Smooth muscle cell (in vitro differentiated cells): ENCODE results near the gene SEC22A. TPM values are rescaled to one million over a fixed set of nuclear protein-coding genes. Genes with fewer than 3 reads are reported as not detected.

ENCODE experiments used
- DNase-seq: peaks from one replicate; lab custom pipeline; 2025; ENCODE audit not compliant: unreplicated experiment; lab: John Stamatoyannopoulos, UW
- H2AFZ ChIP-seq: fragments of 200-600 bp; sonication (generic); 2 replicates; pipeline ENCODE4 v1.6.0; 2016; ENCODE audit warnings: antibody characterized with exemption, low read depth, mild to moderate bottlenecking
- H3F3A ChIP-seq: fragments of 200-600 bp; sonication (generic); 2 replicates; pipeline ENCODE4 v1.6.0; 2017; ENCODE audit warnings: antibody characterized with exemption, low read depth
- H3K27ac ChIP-seq: fragments of 200-600 bp; sonication (generic); 2 replicates; pipeline ENCODE4 v1.5.1; 2016; ENCODE audit warnings: low read depth, mild to moderate bottlenecking
- H3K27me3 ChIP-seq: fragments of 200-600 bp; sonication (generic); 2 replicates; pipeline ENCODE4 v1.6.1; 2016; ENCODE audit warnings: low read depth, mild to moderate bottlenecking
- H3K36me3 ChIP-seq: fragments of 200-600 bp; sonication (generic); 2 replicates; pipeline ENCODE4 v1.5.1; 2016; ENCODE audit warnings: low read depth
- H3K4me1 ChIP-seq: fragments of 200-600 bp; sonication (generic); 2 replicates; pipeline ENCODE4 v1.5.1; 2016; ENCODE audit warnings: low read depth
- H3K4me2 ChIP-seq: fragments of 200-600 bp; sonication (generic); 2 replicates; pipeline ENCODE4 v1.6.0; 2016; ENCODE audit warnings: mild to moderate bottlenecking
- H3K4me3 ChIP-seq: fragments of 200-600 bp; sonication (generic); 2 replicates; pipeline ENCODE4 v1.5.1; 2016; ENCODE audit warnings: mild to moderate bottlenecking
- H3K79me2 ChIP-seq: fragments of 200-600 bp; sonication (generic); 2 replicates; pipeline ENCODE4 v1.6.0; 2016; ENCODE audit warnings: low read depth, mild to moderate bottlenecking
- H3K9ac ChIP-seq: fragments of 200-600 bp; sonication (generic); 2 replicates; pipeline ENCODE4 v1.6.0; 2016; ENCODE audit warnings: low read depth
- H3K9me3 ChIP-seq: fragments of 200-600 bp; sonication (generic); replicated peaks from 2 replicates; pipeline ENCODE4 v1.5.1; 2016; ENCODE audit warnings: low read depth
- H4K20me1 ChIP-seq: fragments of 200-600 bp; sonication (generic); 2 replicates; pipeline ENCODE4 v1.6.0; 2016; ENCODE audit warnings: low read depth
- WGBS: methylation state at CpG from one replicate; pipeline ENCODE4 v1.1.7; 2016; ENCODE audit warnings: low lambda C conversion rate; 5-methylcytosine and 5-hydroxymethylcytosine counted together
- polyA plus RNA-seq: library from polyadenylated mRNA; unstranded; fragments of >200 nt; fragmentation: Nextera tagmentation; extraction: Ambion mirVana; gene quantifications from 2 replicates; pipeline ENCODE4 v1.2.1, GENCODE V29; 2016
- total RNA-seq: library from RNA; depleted of rRNA; stranded (reverse); fragments of >200 nt; gene quantifications from 2 replicates; pipeline ENCODE4 v1.2.3, GENCODE V29; 2014
- TF ChIP-seq, protein P1 (sequence below): fragments of 200-600 bp; sonication (generic); IDR thresholded peaks from 2 replicates; pipeline ENCODE4 v1.5.1; 2017; ENCODE audit warnings: borderline replicate concordance, mild to moderate bottlenecking, antibody characterized with exemption; ENCODE audit not compliant: insufficient read depth, poor library complexity, severe bottlenecking

The SEC22A gene
- total and polyA plus RNA-seq, 2 experiments from 2014 or later = 30.7 to 34.2 TPM

GRCh38 chr3:123281929-123282328, 80.2 kb downstream of the SEC22A start:
- 100% methylated on average over 2 of the region's 2 CpGs for WGBS
- Histone ChIP-seq H3K4me3 (no peak overlapping the region), H3K4me1 (no peaks in the 10 kb centered on the region), H3F3A (no peaks in the 10 kb centered on the region), H3K9ac (no peak overlapping the region), H4K20me1 (no peaks in the 10 kb centered on the region), H3K79me2 (no peaks in the 10 kb centered on the region), H3K27me3 (no peaks in the 10 kb centered on the region), H3K9me3 (no peaks in the 10 kb centered on the region), H3K27ac (no peak overlapping the region), H2AFZ (no peak overlapping the region), H3K4me2 (no peak overlapping the region), H3K36me3 (no peaks in the 10 kb centered on the region)
- no peak for DNase-seq
- TF ChIP-seq, protein P1, sequence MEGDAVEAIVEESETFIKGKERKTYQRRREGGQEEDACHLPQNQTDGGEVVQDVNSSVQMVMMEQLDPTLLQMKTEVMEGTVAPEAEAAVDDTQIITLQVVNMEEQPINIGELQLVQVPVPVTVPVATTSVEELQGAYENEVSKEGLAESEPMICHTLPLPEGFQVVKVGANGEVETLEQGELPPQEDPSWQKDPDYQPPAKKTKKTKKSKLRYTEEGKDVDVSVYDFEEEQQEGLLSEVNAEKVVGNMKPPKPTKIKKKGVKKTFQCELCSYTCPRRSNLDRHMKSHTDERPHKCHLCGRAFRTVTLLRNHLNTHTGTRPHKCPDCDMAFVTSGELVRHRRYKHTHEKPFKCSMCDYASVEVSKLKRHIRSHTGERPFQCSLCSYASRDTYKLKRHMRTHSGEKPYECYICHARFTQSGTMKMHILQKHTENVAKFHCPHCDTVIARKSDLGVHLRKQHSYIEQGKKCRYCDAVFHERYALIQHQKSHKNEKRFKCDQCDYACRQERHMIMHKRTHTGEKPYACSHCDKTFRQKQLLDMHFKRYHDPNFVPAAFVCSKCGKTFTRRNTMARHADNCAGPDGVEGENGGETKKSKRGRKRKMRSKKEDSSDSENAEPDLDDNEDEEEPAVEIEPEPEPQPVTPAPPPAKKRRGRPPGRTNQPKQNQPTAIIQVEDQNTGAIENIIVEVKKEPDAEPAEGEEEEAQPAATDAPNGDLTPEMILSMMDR = no peak

DNA sequence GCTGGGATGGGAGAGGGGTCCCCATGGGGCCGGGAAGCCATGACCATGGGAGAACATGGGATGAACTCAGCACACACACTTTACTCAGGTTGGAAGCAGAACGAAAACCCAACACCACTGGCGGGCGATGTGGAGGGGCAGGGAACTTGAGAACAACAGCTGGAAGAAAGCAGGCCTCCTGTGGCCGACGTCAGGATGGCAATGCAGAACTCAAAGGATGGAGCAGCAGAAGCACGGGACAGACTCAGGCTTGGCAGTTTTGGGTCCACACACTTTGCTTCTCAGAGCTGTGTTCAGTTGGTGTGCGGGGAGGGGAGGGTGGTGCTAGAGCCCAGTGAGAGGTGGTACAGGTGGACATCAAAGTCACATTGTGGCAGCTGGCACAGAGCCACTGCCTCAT, 80.7 kb downstream of the SEC22A start:
- WGBS = 78% methylated on average over 8 of the region's 8 CpGs
- Histone ChIP-seq H3K9ac (no peak overlapping the region), H3K4me2 (no peak overlapping the region), H3K9me3 (no peaks in the 10 kb centered on the region), H3K36me3 (no peaks in the 10 kb centered on the region), H3K27me3 (no peaks in the 10 kb centered on the region), H3K27ac (no peak overlapping the region), H3K4me3 (no peak overlapping the region), H3K79me2 (no peaks in the 10 kb centered on the region), H3K4me1 (no peaks in the 10 kb centered on the region), H4K20me1 (no peaks in the 10 kb centered on the region), H2AFZ (no peak overlapping the region), H3F3A (no peaks in the 10 kb centered on the region)
- TF ChIP-seq, protein P1 = no peak
- no peak for DNase-seq

DNA sequence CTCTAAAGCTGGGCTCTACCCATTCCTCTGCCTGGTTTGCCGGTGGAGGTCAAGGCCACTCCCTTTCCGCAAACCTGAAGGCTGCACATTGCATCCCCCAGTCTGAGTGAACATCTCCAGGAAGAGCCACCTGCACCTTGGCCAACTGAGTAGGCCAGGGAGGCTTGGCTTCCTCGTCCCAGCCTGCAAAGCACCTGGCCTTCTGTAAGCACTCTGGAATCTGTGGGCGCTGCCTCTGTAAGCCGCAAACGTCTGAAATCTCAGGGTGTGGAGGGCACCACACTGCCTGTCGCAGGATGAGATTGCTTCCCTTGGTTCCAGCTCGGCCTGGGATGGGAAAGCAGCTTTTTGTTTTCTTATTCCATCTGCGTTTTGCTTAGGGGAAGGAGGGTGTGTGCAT, 81.3 kb downstream of the SEC22A start:
- Histone ChIP-seq H3K4me2 (no peak overlapping the region), H3K36me3 (no peaks in the 10 kb centered on the region), H3F3A (no peaks in the 10 kb centered on the region), H3K9ac (no peak overlapping the region), H4K20me1 (no peaks in the 10 kb centered on the region), H3K4me3 (no peak overlapping the region), H3K27ac (no peak overlapping the region), H3K27me3 (no peaks in the 10 kb centered on the region), H3K4me1 (no peaks in the 10 kb centered on the region), H3K9me3 (no peaks in the 10 kb centered on the region), H3K79me2 (no peaks in the 10 kb centered on the region), H2AFZ (no peak overlapping the region)
- 89% methylated on average over 9 of the region's 9 CpGs for WGBS
- DNase-seq = no peak
- TF ChIP-seq, protein P1 = no peak

DNA sequence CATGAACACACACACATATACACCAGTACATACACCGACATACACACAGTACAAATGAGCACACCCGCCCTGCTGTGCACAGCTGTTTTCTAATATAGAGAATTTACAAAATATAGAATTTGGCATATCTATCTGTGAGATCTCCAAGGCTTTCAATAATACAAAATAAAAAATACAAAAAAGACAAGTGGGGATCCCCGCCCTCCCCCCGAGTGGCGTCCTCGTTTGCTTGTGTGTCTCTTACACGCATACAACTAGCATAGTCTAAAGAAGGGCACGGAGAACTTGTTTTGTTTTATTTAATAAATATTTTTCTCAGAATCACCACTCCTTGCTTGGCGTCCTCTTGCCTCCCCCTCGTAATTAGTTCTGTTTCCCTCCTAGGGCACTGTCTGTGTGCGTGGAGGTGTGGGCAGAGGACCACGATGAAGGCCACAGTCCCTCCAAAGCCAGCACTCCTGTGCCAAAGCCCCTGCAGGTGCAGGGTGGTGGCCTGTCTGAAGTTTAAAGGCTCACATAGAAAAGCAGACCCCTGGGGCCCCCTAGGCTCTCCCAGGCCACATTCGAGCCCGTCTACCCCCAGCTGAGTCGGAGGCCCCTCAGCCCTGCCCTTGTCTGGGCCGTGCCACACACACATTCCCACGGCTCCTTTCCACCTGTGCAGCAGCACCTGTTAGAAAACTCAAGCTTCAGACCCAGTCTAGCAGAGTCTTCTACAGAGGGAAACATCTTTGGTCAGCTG, 82.1 kb downstream of the SEC22A start:
- H3K9ac ChIP-seq = no peak overlapping the region
- no peak overlapping the region for H3K27ac ChIP-seq
- no peaks in the 10 kb centered on the region for H3K9me3 ChIP-seq
- H3K27me3 ChIP-seq = no peaks in the 10 kb centered on the region
- no peak overlapping the region for H3K4me2 ChIP-seq
- 94% methylated on average over 17 of the region's 17 CpGs for WGBS
- no peaks in the 10 kb centered on the region for H3K79me2 ChIP-seq
- DNase-seq = no peak
- H3K36me3 ChIP-seq = no peaks in the 10 kb centered on the region
- no peaks in the 10 kb centered on the region for H3K4me1 ChIP-seq
- TF ChIP-seq, protein P1 = no peak
- H4K20me1 ChIP-seq = no peaks in the 10 kb centered on the region
- no peak overlapping the region for H3K4me3 ChIP-seq
- no peak overlapping the region for H2AFZ ChIP-seq
- no peaks in the 10 kb centered on the region for H3F3A ChIP-seq
